M059J (cell line): ENCODE results near the gene VCAN. TPM values are rescaled to one million over a fixed set of nuclear protein-coding genes. Genes with fewer than 3 reads are reported as not detected.

ENCODE experiments used
- DNase-seq: peaks from one replicate; pipeline ENCODE4 v3.0.0-alpha.2; 2012; ENCODE audit warnings: low read depth
- total RNA-seq: library from RNA; depleted of rRNA; stranded (reverse); fragments of >200 nt; shearing (Covaris generic); gene quantifications from 2 replicates; pipeline ENCODE4 v1.2.3, GENCODE V29; 2014

Gene VCAN
- total RNA-seq, 1 experiment from 2014 or later = 84.4 TPM

GRCh38 chr5:83467371-83468035, 4.0 kb upstream of the VCAN start:
- peak; percentile 16 for DNase-seq

GRCh38 chr5:83469075-83469474, 2.5 kb upstream of the VCAN start:
- no peak for DNase-seq

- peak; percentile 31 for DNase-seq
These were observed 779 bp upstream of the VCAN start for GRCh38 chr5:83470526-83471404.

- no peak for DNase-seq
These were observed 616 bp downstream of the VCAN start for GRCh38 chr5:83472213-83472507.

- peak; percentile 50 for DNase-seq
These were observed 1.2 kb downstream of the VCAN start for GRCh38 chr5:83472508-83473345.

- DNase-seq = peak; percentile 97
These were observed 2.0 kb downstream of the VCAN start for GRCh38 chr5:83473346-83474160.

- peak; percentile 90 for DNase-seq
These were observed 2.7 kb downstream of the VCAN start for GRCh38 chr5:83474161-83474796.

- DNase-seq = peak; percentile 36
These were observed 3.4 kb downstream of the VCAN start for GRCh38 chr5:83474991-83475390.

- peak; percentile 90 for DNase-seq
These were observed 3.9 kb downstream of the VCAN start for GRCh38 chr5:83475391-83475863.

- DNase-seq = peak; percentile 27
These were observed 4.6 kb downstream of the VCAN start for GRCh38 chr5:83475935-83476814.

GRCh38 chr5:83482961-83483360, 11.4 kb downstream of the VCAN start:
- DNase-seq = no peak

GRCh38 chr5:83484294-83484693, 12.8 kb downstream of the VCAN start:
- DNase-seq = no peak

GRCh38 chr5:83485842-83486241, 14.3 kb downstream of the VCAN start:
- no peak for DNase-seq

- no peak for DNase-seq
These were observed 15.6 kb downstream of the VCAN start for GRCh38 chr5:83487155-83487554.

GRCh38 chr5:83488271-83488670, 16.7 kb downstream of the VCAN start:
- no peak for DNase-seq

GRCh38 chr5:83488821-83489220, 17.3 kb downstream of the VCAN start:
- DNase-seq = no peak

GRCh38 chr5:83490203-83490602, 18.7 kb downstream of the VCAN start:
- no peak for DNase-seq

GRCh38 chr5:83492331-83492730, 20.8 kb downstream of the VCAN start:
- DNase-seq = peak; percentile 57

- no peak for DNase-seq
These were observed 22.1 kb downstream of the VCAN start for GRCh38 chr5:83493644-83494043.

- DNase-seq = no peak
These were observed 22.6 kb downstream of the VCAN start for GRCh38 chr5:83494087-83494620.
